ENCODE data around the gene SIAH1.
"Not testable (repeated sequence)": the region's sequence is repeated elsewhere in the genome, so short reads cannot be mapped to it uniquely, and the experiment has no call there.

SIAH1 gene

GRCh38 chr16:48392407-48392806 lies 7.2 kb upstream of the SIAH1 start:
- DNase-seq: peak; percentile 3

DNA sequence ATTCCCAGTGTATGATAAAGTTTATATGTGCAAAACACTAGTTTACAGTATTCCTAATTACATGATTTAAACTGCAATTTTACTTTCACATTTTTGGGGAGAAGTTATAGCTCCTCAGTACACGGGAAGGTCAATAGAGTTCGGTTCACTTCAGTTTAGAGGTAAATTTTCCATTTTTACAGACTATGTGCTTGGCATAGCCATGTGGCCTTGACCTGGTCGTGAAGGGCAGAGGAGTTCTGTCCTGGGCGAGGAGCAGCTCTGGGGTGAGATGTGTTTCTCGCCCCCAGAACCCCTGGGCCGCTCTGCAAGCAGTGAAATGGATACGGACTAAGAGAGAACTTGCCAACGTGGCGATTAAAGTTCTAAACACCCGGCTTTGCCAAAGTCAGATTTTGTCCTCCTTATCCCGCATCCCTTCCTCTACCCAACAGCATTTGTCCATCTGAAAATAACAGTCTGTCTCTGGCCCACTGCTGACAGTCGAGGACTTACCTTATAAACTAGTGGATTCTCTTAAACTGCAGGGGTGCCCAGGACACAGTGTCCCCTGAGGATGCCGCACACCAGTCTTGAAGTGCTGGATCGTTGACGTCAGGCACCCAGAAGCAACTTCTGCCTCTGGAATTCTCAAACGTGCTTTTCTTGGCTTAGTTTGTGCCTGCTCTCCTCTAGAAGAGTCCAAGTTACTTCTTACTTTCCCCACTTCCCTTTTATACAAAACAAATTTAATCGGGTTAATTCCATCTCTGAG lies 1.5 kb upstream of the SIAH1 start:
- DNase-seq: peak; percentile 30

DNA sequence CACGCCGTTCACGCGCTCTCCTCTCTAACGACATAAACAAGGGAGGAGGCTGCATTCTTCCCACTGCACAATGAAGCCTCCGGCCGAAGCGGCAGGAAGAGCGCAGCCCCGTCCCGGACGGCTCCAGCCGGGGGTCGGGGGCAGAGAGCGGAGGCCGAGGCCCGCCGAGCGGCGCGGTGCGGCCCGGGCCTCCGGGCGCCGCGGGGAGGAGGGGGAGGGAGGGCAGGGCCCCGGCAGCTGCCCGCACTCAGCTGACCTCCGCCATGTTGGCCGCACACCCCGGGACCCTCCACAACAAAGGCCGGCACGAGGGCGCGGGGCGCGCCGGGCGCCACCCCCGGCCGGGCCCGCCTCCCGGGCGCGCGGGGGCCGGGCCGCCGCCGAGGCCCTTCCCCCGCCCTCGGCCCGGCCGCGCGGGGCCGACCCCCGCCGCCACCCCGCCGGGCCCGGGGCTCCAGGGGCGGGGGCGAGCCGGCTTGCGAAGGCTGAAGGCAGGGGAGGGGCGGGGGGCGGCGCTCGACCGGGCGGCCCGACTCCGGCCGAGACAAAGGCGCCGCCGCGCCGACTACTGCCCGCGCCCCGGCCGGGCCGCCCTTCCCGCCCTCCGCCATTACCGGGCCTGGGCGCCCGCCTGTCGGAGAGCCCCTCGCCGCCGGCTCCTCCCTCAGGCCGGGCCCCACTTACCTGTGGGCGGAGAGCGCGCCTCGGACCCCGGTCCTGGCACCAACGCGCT lies 527 bp downstream of the SIAH1 start:
- DNase-seq: peak; percentile 75

- peak; percentile 66 for DNase-seq
Observed at GRCh38 chr16:48383877-48384519, 1.2 kb downstream of the SIAH1 start.

GRCh38 chr16:48383009-48383876 lies 2.0 kb downstream of the SIAH1 start:
- no peak for DNase-seq

DNA sequence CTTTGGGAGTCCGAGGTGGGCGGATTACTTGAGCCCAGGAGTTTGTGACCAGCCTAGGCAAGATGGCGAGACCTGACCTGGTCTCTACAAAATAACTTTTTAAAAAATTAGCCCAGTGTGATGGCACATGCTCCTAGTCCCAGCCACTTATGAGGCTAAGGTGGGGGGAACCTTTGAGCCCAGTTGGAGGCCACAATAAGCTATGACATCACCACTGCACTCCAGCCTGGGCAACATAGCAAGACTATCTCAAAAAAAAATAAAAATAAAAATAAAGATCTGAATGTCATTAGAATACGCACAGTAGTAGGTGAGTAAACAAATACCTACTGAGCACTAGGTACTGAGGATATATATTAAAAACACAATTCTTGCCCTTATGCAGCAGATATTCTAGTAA lies 3.1 kb downstream of the SIAH1 start:
- DNase-seq: peak; percentile 22

- DNase-seq: peak; percentile 33
Observed at GRCh38 chr16:48381201-48381600, 4.0 kb downstream of the SIAH1 start.

DNA sequence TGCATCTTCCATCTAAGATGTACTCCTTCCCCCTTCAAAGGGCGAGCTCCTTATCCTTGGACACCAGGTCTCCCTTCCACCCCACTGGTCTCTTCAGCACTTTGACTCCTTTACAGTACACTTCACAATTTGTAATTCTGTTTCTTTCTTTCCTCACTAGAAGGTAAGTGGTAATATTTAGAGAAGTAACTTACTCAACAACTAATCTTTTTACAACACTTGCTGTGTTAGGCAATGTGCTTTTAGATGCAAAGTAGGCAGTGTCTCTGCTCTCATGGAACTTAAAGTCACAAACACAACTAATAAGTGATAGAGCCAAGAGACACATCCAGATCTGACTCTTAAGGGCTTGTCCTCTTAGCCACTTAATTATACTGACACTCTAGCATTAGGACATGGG lies 6.4 kb downstream of the SIAH1 start:
- no peak for DNase-seq

DNA sequence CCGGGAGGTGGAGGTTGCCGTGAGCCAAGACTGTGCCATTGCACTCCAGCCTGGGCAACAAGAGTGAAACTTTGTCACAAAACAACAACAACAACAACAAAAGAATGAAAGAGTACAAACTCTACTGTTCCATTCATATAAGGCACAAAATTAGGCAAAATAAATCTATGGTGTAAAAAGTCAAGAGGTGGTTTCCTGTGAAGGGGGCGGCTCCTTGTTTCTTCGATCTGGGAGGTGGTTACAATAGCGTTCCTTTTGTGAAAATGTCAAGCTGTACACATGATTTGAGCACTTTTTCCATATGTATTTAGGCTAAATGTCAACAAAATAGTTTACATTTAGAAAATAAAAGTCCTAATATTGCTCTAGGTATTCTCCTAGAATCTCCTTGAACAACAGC lies 6.9 kb downstream of the SIAH1 start:
- DNase-seq: no peak

DNA sequence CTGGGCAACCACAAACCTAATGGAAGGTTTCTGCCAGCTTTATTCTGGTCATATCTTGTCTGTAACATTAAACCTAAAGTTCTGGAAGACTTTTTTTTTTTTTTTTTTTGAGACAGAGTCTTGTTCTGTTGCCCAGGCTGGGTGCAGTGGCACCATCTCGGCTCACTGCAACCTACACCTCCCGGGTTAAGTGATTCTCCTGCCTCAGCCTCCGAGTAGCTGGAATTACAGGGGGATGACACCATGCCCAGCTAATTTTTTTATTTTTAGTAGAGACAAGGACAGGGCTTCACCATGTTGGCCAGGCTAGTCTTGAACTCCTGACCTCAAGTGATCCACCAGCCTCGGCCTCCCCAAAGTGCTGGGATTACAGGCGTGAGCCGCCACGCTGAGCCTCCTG lies 7.9 kb downstream of the SIAH1 start:
- not testable (repeated sequence) for DNase-seq

DNA sequence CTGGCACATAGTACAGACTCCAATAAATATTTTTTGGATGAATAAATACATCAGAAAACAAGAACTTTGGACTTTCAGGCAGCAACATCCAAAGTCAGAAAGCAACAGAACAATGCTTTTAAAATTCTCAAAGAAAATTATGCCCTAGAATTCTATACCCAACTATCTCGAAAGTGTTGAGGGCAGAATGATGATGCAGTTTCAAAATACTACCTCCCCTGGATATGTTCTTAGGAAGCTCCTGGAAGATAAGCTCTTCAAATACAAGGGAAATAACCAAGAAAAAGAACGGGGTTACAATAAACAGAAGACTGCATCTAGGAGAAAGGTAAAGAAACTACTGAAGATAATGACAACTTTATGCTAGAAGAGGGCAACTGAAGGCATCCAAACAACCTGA lies 11.0 kb downstream of the SIAH1 start:
- DNase-seq: no peak

DNA sequence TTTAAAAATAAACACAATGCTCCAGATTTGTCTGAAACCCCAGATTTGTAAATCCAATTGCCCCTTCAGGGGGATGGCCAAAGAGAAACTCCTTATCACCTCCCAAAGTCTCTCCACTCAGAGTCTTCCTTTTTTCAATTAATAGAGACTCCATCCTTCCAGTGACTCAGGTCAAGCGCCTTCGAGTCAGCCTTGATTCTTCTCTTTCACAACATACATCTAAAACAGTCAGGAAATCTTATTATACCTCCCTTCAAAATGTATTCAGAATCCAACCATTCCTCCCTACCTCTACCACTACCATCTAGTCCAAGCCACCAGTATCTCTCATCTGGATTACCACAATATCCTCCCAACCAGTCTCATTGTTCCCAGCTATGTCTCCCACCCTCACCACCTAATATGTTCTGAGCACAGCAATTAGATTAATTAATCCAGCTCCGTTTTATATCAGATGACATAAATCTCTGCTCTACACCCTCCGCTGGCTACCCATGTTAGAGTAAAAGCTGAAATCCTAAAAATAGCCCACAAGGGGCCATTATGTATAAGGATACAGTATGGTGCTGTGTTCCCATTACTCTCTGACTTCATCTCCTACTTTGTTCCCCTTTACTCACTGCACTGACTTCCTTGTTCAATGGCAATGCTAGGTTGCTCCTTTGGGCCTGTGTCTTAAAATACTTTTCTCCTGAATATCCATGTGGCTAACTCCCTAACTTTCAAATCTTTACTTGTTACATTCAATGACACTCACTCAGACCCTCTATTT lies 11.8 kb downstream of the SIAH1 start:
- DNase-seq: no peak

DNA sequence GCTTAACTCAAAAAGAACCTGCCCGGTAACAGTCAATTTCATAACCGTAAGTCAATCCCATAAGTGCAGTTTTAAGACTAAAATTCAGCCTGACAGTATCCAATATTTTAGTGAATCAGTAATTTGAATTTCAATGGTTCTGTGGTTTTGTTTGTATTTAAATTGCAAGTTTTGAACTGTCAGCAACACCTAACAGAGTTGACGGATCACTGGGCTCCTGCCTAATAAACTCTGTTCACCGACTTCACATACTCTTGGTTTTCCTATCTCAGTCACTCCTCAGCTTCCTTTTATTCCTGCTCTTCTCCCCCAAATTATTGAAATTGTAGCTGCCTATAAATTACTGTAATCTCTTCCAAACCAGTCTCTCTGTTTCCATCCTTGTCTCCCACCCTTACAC lies 12.5 kb downstream of the SIAH1 start:
- no peak for DNase-seq

GRCh38 chr16:48371393-48371780 lies 13.8 kb downstream of the SIAH1 start:
- DNase-seq: no peak

DNA sequence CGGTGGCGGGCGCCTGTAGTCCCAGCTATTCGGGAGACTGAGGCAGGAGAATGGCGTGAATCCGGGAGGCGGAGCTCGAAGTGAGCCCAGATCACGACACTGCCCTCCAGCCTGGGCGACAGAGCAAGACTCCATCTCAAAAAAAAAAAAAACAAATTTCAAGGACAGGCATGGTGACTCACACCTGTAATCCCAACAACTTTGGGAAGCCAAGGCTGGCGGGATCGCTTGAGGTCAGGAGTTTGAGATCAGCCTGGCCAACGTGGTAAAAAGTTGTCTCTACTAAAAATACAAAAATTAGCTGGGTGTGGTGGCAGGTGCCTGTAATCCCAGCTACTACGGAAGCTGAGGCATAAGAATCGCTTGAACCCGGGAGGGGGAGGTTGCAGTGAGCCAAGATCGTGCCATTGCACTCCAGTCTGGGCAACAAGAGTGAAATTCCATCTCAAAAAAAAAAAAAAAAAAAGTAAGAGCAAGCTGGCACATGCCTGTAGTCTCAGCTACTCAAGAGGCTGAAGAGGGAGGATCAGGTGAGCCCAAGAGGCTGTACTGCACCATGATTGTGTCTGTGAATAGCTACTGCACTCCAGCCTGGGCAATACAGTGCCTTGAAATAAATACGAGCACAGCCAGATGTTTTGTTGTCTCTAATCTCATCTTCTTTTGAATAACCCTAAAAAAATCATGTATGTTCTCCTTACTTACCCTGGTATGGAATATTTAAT lies 14.4 kb downstream of the SIAH1 start:
- not testable (repeated sequence) for DNase-seq

DNA sequence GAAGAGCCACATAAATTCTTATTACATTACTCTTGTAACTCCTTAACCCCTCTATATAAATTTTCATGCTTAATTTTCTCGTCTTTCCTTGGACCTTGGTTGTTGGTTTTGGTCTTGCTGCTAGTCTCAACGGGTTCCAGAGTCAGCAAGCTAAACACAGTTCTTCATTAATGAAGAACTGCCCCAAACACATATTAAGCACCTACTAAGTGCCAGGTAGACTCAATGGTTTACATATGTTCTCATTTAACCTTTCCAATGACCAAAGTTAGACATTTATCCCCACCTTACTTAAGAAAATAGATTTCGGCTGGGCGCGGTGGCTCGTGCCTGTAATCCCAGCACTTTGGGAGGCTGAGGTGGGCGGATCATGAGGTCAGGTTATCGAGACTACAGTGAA lies 15.0 kb downstream of the SIAH1 start:
- no peak for DNase-seq

DNA sequence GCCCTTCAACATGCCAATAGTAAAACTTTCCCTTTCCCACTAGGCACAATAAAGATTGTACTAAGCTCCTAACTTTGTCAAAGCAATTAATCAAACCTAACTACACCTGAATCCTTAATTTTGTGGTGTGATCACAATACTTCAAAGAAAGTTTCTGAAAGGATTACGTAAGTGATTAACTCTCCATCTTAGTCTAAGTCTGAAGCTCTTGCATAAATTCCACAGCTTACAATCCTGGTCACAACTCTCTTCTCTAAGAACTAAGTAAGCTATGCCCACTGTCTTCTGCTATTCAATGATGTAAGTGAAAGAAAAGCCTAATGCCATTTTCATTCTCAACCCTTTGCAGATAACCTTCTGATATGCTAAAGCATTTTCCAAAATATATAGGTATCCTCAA lies 15.4 kb downstream of the SIAH1 start:
- DNase-seq: no peak

- DNase-seq: no peak
Observed at GRCh38 chr16:48367441-48368049, 17.7 kb downstream of the SIAH1 start.

DNA sequence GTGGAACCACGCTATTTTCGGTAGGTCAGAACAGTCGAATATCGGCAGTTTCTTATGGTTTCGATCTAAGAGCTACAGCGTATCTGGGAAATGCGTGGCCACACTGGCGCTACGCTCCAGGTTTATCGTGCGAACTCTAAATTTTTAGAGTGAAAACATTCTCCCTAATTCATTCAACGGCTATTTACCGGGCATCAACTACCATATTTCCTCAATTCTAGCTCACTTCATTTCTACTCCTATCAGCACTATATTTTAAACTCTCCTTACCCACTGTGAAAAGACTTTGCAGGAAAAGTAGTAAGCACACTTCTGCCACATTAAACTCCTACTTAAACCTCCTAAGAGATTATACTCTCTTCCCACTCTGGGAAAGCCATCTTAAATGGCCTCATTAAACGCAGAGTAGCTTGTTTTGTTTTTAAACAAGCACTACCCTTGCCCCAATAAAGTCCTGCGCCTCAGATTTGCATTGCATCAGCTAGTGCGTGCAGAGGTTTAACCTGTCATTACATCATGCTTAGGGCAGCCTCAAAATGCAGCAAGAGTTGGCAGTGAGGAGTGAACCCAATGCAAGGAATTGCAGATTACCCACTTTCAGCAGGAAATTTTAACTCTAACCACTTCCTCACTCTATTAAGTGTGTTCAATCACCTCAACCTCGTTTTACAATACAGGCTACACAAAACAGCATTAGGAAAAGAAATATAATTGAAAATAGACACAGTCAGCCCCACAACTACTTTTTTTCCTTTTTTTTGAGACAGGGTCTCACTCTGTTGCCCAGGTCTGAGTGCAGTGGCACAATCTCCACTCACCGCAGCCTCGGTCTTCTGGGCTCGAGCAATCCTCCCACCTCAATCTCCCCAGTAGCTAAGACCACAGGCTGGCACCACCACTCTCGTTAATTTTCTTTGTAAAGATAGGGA lies 18.8 kb downstream of the SIAH1 start:
- peak; percentile 84 for DNase-seq

DNA sequence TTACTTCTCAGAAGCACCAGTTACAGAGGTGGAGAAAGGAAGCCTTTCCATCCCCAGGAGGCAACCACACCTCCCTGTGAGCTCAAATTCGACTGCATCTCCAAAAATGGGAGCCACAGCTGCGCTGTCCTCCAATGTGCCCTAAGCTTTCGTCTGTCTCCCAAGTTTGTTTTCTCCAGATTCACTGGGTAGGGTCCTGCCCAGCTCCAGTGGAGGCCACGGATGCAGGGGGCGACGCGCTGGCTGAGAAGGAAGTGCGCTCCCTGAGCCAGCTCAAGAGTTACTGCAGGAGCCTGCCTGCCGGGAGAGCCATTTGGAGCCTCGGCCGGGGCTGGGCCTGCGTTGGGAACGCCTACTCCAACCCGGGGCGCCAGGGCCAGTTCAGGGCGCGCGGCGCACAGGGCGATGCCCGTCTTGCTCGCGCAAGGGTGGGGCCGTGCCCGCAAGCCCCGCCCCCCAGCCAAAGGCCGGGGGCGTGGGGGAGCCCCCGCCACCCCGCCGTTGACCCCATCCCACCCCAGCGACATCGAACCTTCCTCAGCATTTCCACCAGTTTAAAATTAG lies 19.5 kb downstream of the SIAH1 start:
- DNase-seq: peak; percentile 98

All from islet precursor cell (in vitro differentiated cells).